NT2/D1 (cell line): ENCODE results near the gene VARS2.

Experiments
- DNase-seq: peaks from one replicate; pipeline ENCODE4 v3.0.0-alpha.2; 2011; ENCODE audit warnings: low read depth, low spot score
- H3K27me3 ChIP-seq: 2 replicates; pipeline ENCODE4 v1.6.0; 2011; ENCODE audit warnings: mild to moderate bottlenecking; ENCODE audit not compliant: insufficient read length, insufficient read depth
- H3K36me3 ChIP-seq: 2 replicates; pipeline ENCODE4 v1.6.1; 2011; ENCODE audit warnings: mild to moderate bottlenecking, low read length, mixed read lengths; ENCODE audit not compliant: insufficient read depth, insufficient read length
- H3K4me1 ChIP-seq: 2 replicates; pipeline ENCODE4 v1.5.1; 2011; ENCODE audit not compliant: insufficient read depth, insufficient read length
- H3K4me3 ChIP-seq: 2 replicates; pipeline ENCODE4 v1.5.1; 2011; ENCODE audit warnings: low read depth; ENCODE audit not compliant: insufficient read length
- H3K9ac ChIP-seq: 2 replicates; pipeline ENCODE4 v1.6.0; 2011; ENCODE audit warnings: low read depth; ENCODE audit not compliant: insufficient read length
- H3K9me3 ChIP-seq: 2 replicates; pipeline ENCODE4 v1.5.1; 2011; ENCODE audit warnings: mild to moderate bottlenecking, low read length; ENCODE audit not compliant: insufficient read depth
- SUZ12 ChIP-seq: IDR thresholded peaks from 2 replicates; pipeline ENCODE4 v1.6.1; 2011; ENCODE audit not compliant: insufficient read length, insufficient read depth; ENCODE audit errors: extremely low read depth
- YY1 ChIP-seq: IDR thresholded peaks from 2 replicates; pipeline ENCODE4 v1.6.1; 2011; ENCODE audit not compliant: insufficient read length, insufficient read depth
- ZNF274 ChIP-seq: IDR thresholded peaks from 2 replicates; pipeline ENCODE4 v1.6.1; 2011; ENCODE audit warnings: mild to moderate bottlenecking, low read depth, low read length

The VARS2 gene

DNA sequence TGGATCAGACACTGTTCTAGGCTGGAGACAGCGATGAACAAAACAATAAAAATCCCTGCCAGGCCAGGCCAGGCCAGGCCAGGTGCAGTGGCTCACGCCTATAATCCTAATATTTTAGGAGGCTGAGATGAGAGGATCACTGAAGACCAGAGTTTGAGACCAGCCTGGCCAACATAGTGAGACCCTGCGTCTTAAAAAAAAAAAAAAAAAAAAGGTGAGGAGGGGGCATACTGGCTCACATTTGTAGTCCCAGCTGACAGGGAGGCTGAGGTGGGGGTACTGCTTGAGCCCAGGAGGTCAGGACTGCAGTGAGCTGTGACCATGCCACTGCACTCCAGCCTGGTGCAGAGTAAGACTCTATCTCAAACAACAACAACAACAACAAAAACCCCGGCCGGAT, 31.2 kb downstream of the VARS2 start:
- TF ChIP-seq ZNF274 (no peak), YY1 (no peak), SUZ12 (no peak)
- Histone ChIP-seq H3K27me3 (peaks cover 2% of the 10 kb centered on the region), H3K9ac (no peak overlapping the region), H3K4me1 (peaks cover 8% of the 10 kb centered on the region), H3K36me3 (no peaks in the 10 kb centered on the region), H3K4me3 (no peak overlapping the region), H3K9me3 (peaks cover 5% of the 10 kb centered on the region; the same call in 1 of the 2 replicates)
- DNase-seq = no peak

DNA sequence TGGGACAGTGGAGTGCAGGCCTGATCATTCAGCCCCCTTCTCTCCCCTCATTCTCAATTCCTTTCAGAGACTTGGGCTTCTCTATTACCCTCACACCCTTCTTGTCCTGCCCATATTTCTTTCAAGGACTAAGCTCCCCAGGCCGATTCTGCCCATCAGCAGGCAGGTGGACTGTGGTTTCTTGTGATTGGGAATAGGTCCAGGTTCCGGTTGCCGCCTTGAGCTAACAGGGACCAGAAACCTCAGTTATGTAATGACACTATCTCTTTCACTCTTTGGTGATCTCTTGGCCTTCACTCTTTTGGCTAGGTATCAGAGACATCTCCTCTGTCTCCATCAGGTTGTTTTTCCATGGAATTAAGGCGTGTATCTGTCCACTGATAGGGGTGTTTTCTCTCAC, 33.2 kb downstream of the VARS2 start:
- no peak for DNase-seq

DNA sequence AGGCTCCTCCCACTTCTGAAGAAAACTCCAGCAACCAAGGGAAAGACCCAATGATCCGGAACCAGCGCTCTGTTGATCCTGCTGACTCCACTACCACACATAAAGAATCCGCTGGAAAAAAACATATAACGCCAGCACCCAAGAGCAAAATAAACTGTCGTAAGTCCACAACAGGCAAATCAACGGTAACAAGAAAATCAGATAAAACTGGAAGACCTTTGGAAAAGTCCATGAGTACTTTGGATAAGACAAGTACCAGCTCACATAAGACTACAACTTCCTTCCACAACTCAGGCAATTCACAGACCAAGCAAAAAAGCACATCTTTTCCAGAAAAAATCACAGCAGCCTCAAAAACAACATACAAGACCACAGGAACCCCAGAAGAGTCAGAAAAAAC, 34.8 kb downstream of the VARS2 start:
- no peak for DNase-seq
- no peaks in the 10 kb centered on the region for H3K4me1 ChIP-seq
- TF ChIP-seq ZNF274 (no peak), YY1 (no peak), SUZ12 (no peak)
- H3K9me3 ChIP-seq = peaks cover 10% of the 10 kb centered on the region; the same call in 1 of the 2 replicates
- peaks cover 21% of the 10 kb centered on the region for H3K27me3 ChIP-seq
- no peak overlapping the region for H3K9ac ChIP-seq
- H3K4me3 ChIP-seq = no peak overlapping the region
- no peaks in the 10 kb centered on the region for H3K36me3 ChIP-seq

More for the DNA sequence above, 33.2 kb downstream of the VARS2 start:
- Histone ChIP-seq H3K4me1 (no peaks in the 10 kb centered on the region), H3K9ac (no peak overlapping the region), H3K36me3 (no peaks in the 10 kb centered on the region), H3K27me3 (peaks cover 8% of the 10 kb centered on the region), H3K9me3 (peaks cover 10% of the 10 kb centered on the region; the same call in 1 of the 2 replicates), H3K4me3 (no peak overlapping the region)
- no peak for TF ChIP-seq SUZ12
- no peak for TF ChIP-seq YY1
- no peak for TF ChIP-seq ZNF274

DNA sequence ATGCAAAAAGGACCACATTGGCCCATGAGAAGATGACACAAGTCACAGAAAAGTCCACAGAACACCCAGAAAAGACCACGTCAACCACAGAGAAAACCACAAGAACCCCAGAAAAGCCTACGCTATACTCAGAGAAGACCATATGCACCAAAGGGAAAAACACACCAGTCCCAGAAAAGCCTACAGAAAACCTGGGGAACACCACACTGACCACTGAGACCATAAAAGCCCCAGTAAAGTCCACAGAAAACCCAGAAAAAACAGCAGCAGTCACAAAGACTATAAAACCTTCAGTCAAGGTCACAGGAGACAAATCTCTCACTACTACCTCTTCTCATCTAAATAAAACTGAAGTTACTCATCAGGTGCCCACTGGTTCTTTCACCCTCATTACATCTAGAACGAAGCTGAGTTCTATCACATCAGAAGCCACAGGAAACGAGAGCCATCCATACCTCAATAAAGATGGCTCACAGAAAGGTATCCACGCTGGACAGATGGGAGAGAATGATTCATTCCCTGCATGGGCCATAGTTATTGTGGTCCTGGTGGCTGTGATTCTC, 38.0 kb downstream of the VARS2 start:
- Histone ChIP-seq H3K9me3 (peaks cover 10% of the 10 kb centered on the region; the same call in 1 of the 2 replicates), H3K9ac (no peak overlapping the region), H3K36me3 (no peaks in the 10 kb centered on the region), H3K27me3 (peaks cover 51% of the 10 kb centered on the region), H3K4me1 (peaks cover 6% of the 10 kb centered on the region), H3K4me3 (no peak overlapping the region)
- TF ChIP-seq ZNF274 (no peak), SUZ12 (no peak), YY1 (no peak)
- DNase-seq = no peak

DNA sequence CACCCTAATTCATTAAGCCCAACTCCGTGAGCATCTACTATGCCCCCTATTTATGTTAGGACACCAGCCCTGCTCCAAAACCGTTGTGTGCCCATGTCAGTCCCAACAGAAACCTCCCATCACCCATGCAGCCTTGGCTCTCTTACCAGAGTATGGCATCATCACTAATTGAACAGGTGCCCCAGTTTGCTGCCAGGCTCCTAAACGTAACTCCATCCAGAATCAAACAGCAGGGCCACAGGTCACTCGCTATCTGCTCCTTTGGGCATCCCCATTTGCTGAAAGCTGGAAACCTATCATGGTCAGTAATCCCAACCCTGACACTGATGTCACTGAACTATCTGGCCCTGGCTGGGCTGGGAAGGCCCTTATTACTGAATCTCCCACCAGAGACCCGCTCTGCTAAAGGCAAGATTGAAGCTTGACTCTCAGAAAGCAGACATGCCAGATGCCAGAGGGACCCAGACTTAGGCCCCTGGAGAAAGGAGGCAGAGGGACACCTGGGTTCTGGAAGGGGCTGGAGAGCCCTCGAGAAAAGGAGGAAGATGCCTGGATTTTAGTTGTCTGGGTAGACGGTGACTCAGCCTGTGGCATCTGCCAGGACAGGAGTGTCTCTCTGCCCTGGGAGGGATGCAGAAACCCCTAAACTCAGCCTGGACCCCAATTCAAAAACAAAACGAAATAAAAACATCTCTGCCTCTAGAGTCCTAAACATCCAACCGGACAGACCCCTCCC, 40.8 kb downstream of the VARS2 start:
- H3K4me1 ChIP-seq = peaks cover 6% of the 10 kb centered on the region
- H3K9me3 ChIP-seq = peaks cover 5% of the 10 kb centered on the region; the same call in 1 of the 2 replicates
- peak overlapping the region; percentile 67 for H3K9ac ChIP-seq
- no peak for TF ChIP-seq ZNF274
- no peak for TF ChIP-seq YY1
- TF ChIP-seq SUZ12 = no peak
- H3K36me3 ChIP-seq = no peaks in the 10 kb centered on the region
- H3K27me3 ChIP-seq = peaks cover 52% of the 10 kb centered on the region
- H3K4me3 ChIP-seq = peak overlapping the region; percentile 21
- DNase-seq = no peak

DNA sequence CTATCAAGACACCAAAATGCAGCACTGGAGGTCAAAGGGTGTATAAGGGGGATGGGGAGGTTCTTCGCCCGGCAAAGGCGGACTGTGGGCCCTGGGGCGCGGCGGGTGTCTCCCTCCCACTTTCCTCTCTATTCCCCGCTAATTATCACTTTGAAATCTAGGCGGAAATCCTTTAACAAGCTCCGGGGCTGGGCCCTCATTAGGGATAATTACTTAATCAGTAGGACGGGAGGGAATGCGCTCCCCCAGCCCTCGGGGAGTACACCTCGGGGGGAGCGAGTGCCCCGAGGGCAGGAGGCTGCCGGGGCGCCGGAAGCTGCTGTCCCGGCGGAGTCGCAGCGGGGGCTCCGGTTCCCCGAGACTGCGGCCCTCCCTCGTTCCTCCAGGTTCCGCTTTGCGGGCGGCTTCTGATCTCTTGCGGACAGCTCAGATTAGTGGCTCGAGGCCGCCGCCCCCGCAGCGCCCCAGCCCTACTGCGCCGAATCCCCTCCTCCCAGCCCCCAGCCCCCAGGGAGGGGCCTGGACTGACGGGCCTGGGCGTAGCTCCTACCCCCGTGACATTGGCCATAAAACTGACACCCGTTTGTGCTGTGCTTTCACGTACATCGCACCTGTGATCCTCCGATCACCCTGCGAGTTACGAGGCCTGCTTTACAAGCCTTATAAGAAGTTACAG, 41.5 kb downstream of the VARS2 start:
- TF ChIP-seq YY1 (no peak), SUZ12 (no peak), ZNF274 (no peak)
- DNase-seq = peak; percentile 22
- H3K9me3 ChIP-seq = peaks cover 5% of the 10 kb centered on the region; the same call in 1 of the 2 replicates

DNA sequence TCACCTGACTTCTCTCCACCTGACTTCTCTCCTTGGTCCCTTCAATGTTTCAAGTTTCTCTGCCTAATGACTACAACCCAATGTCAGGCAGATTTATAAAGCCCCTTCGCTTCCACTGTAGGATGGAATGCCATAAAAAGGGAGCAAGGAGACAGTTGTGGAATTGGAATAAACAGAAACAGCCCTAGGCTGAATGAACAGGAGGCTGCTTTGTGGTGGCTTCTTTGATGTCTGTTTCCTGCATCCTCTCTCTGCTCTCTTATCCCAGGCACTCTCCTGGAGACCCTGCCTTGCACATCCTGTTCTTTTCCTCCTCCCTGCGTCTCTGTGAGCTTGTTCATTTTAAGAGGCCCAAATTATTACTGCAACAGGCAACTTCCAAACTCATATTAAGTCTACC, 43.7 kb downstream of the VARS2 start:
- Histone ChIP-seq H3K4me1 (peaks cover 6% of the 10 kb centered on the region), H3K4me3 (no peak overlapping the region), H3K36me3 (no peaks in the 10 kb centered on the region), H3K27me3 (peaks cover 42% of the 10 kb centered on the region), H3K9ac (no peak overlapping the region), H3K9me3 (no peaks in the 10 kb centered on the region; the same call in 1 of the 2 replicates)
- no peak for DNase-seq
- no peak for TF ChIP-seq YY1
- no peak for TF ChIP-seq ZNF274
- TF ChIP-seq SUZ12 = no peak

More for the DNA sequence above, 41.5 kb downstream of the VARS2 start:
- peaks cover 6% of the 10 kb centered on the region for H3K4me1 ChIP-seq
- peaks cover 52% of the 10 kb centered on the region for H3K27me3 ChIP-seq
- peak overlapping the region; percentile 70 for H3K9ac ChIP-seq
- H3K4me3 ChIP-seq = peak overlapping the region; percentile 21
- no peaks in the 10 kb centered on the region for H3K36me3 ChIP-seq
